ENCODE measurements around the gene MAP7D3. TPM values are rescaled to one million over a fixed set of nuclear protein-coding genes. Genes with fewer than 3 reads are reported as not detected.
"Not testable (repeated sequence)": the region's sequence is repeated elsewhere in the genome, so short reads cannot be mapped to it uniquely, and the experiment has no call there.

MAP7D3 gene
- total RNA-seq, 2 donors from 2014 or later: 6.7 to 12.2 TPM

GRCh38 chrX:136255541-136255940 is 4.3 kb upstream of the MAP7D3 start:
- ATAC-seq: no peak
- TF ChIP-seq CTCF (IDR thresholded peaks at IDR 0.05) (no peak), POLR2A (IDR thresholded peaks at IDR 0.05) (no peak)
- H3K36me3 ChIP-seq (replicated peaks in 1 of 2; ENCODE audit: insufficient read depth in 1 of 2, low read depth in 2 of 2): no peaks in the 10 kb centered on the region
- intact Hi-C loops (cut with DNase I): no loop called here
- no peak overlapping the region for H3K27ac ChIP-seq
- no peak for DNase-seq
- peaks cover 2% of the 10 kb centered on the region for H3K4me1 ChIP-seq
- H3K9me3 ChIP-seq: no peaks in the 10 kb centered on the region
- H3K27me3 ChIP-seq: no peaks in the 10 kb centered on the region
- 49 to 53% methylated on average over 5 of the region's 5 CpGs for WGBS, 2 donors
- no peak overlapping the region for H3K4me3 ChIP-seq

GRCh38 chrX:136250191-136251040 is 784 bp downstream of the MAP7D3 start:
- DNase-seq (no peak), ATAC-seq (peak; percentile 49)
- H3K4me3 ChIP-seq: peak overlapping the region; percentile 8 to 41
- TF ChIP-seq CTCF (IDR thresholded peaks at IDR 0.05): no peak
- TF ChIP-seq POLR2A (IDR thresholded peaks at IDR 0.05): no peak
- intact Hi-C loops (cut with DNase I): no loop called here
- H3K36me3 ChIP-seq (replicated peaks in 1 of 2; ENCODE audit: insufficient read depth in 1 of 2, low read depth in 2 of 2): no peaks in the 10 kb centered on the region
- no peaks in the 10 kb centered on the region for H3K27me3 ChIP-seq
- H3K27ac ChIP-seq: no peak overlapping the region
- no peaks in the 10 kb centered on the region for H3K9me3 ChIP-seq
- H3K4me1 ChIP-seq: peaks cover 5% of the 10 kb centered on the region
- WGBS, 2 donors: 7 to 26% methylated on average over 11 to 32 of the region's 53 CpGs

GRCh38 chrX:136246201-136246600 is 5.0 kb downstream of the MAP7D3 start:
- Histone ChIP-seq H3K27me3 (no peaks in the 10 kb centered on the region), H3K4me3 (no peak overlapping the region), H3K36me3 (replicated peaks in 1 of 2; ENCODE audit: insufficient read depth in 1 of 2, low read depth in 2 of 2) (no peaks in the 10 kb centered on the region), H3K4me1 (peaks cover 5% of the 10 kb centered on the region), H3K9me3 (no peaks in the 10 kb centered on the region), H3K27ac (no peak overlapping the region)
- ATAC-seq: no peak
- WGBS, 2 donors: 61 to 77% methylated on average over 6 of the region's 6 CpGs
- DNase-seq: no peak
- no peak for TF ChIP-seq POLR2A (IDR thresholded peaks at IDR 0.05)
- no peak for TF ChIP-seq CTCF (IDR thresholded peaks at IDR 0.05)
- intact Hi-C loops (cut with DNase I): no loop called here

GRCh38 chrX:136237849-136238248 is 13.4 kb downstream of the MAP7D3 start:
- 94 to 98% methylated on average over 2 to 4 of the region's 4 CpGs for WGBS, 2 donors
- H3K36me3 ChIP-seq (replicated peaks in 1 of 2; ENCODE audit: insufficient read depth in 1 of 2, low read depth in 2 of 2); H3K4me3 ChIP-seq; H3K27ac ChIP-seq; H3K27me3 ChIP-seq; H3K9me3 ChIP-seq; intact Hi-C loops (cut with DNase I); H3K4me1 ChIP-seq; DNase-seq; ATAC-seq: not testable (repeated sequence)

GRCh38 chrX:136237074-136237473 is 14.1 kb downstream of the MAP7D3 start:
- Histone ChIP-seq H3K36me3 (replicated peaks in 1 of 2; ENCODE audit: insufficient read depth in 1 of 2, low read depth in 2 of 2) (no peaks in the 10 kb centered on the region), H3K9me3 (no peaks in the 10 kb centered on the region), H3K4me3 (no peak overlapping the region), H3K4me1 (no peaks in the 10 kb centered on the region), H3K27me3 (no peaks in the 10 kb centered on the region), H3K27ac (no peak overlapping the region)
- no peak for DNase-seq
- intact Hi-C loops (cut with DNase I): no loop called here
- ATAC-seq: no peak
- WGBS, 2 donors: 77 to 93% methylated on average over 3 of the region's 3 CpGs
- no peak for TF ChIP-seq POLR2A (IDR thresholded peaks at IDR 0.05)

- WGBS, 2 donors: 71 to 75% methylated on average over 3 of the region's 3 CpGs
- no peak for TF ChIP-seq POLR2A (IDR thresholded peaks at IDR 0.05)
- no peak for TF ChIP-seq CTCF (IDR thresholded peaks at IDR 0.05)
- H3K27ac ChIP-seq: no peak overlapping the region
- no peaks in the 10 kb centered on the region for H3K27me3 ChIP-seq
- H3K4me1 ChIP-seq: no peaks in the 10 kb centered on the region
- H3K36me3 ChIP-seq (replicated peaks in 1 of 2; ENCODE audit: insufficient read depth in 1 of 2, low read depth in 2 of 2): no peaks in the 10 kb centered on the region
- no peaks in the 10 kb centered on the region for H3K9me3 ChIP-seq
- ATAC-seq (no peak), DNase-seq (no peak)
- H3K4me3 ChIP-seq: no peak overlapping the region
- intact Hi-C loops (cut with DNase I): no loop called here
Observed at GRCh38 chrX:136228839-136229207, 22.4 kb downstream of the MAP7D3 start.
